ENCODE measurements around the gene DSCAM.

DNA sequence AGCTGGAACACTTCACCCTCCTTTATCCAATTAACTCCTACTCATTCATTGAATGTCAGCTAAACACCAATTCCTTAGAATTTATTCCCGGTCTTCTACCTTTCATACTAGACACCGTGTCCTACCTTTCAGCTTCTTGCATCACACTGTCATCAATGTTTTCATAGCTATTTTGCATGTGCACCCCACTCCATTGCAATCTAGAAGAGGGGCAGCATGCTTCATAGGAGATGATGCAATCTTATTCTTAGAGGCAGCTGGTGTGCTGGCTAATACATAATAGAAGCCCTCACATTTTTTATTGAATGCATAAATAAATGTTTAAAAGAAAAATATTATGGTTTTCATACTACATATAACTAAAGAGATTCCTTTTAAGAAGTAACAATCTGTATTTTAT is 123.6 kb downstream of the DSCAM start:
- TF ChIP-seq CTCF (IDR thresholded peaks at IDR 0.05) = no peak
- TF ChIP-seq POLR2A (IDR thresholded peaks at IDR 0.05) = no peak
